Peyer's patch (tissue), 4 donors: ENCODE measurements around the gene CCPG1.

Source experiments
- POLR2A ChIP-seq, 2 donors: fragments of 450-650 bp; IDR thresholded peaks; one replicate each; pipeline ENCODE4 v1.5.1; 2017; ENCODE audit warnings: antibody characterized with exemption in 2 of 2, mild to moderate bottlenecking in 2 of 2, moderate library complexity in 2 of 2
- TF ChIP-seq, protein P1 (sequence below), 6 experiments: fragments of 450-650 bp in 4 of 6; fragments of 200-600 bp in 2 of 6; sonication (generic) in 1 of 6; IDR thresholded peaks; one replicate each; pipeline ENCODE4 v1.5.1; 2017 to 2019; ENCODE audit warnings: antibody characterized with exemption in 6 of 6, mild to moderate bottlenecking in 3 of 6, moderate library complexity in 1 of 6

GRCh38 chr15:55361048-55361447 is 47.1 kb downstream of the CCPG1 start:
- TF ChIP-seq, protein P1, sequence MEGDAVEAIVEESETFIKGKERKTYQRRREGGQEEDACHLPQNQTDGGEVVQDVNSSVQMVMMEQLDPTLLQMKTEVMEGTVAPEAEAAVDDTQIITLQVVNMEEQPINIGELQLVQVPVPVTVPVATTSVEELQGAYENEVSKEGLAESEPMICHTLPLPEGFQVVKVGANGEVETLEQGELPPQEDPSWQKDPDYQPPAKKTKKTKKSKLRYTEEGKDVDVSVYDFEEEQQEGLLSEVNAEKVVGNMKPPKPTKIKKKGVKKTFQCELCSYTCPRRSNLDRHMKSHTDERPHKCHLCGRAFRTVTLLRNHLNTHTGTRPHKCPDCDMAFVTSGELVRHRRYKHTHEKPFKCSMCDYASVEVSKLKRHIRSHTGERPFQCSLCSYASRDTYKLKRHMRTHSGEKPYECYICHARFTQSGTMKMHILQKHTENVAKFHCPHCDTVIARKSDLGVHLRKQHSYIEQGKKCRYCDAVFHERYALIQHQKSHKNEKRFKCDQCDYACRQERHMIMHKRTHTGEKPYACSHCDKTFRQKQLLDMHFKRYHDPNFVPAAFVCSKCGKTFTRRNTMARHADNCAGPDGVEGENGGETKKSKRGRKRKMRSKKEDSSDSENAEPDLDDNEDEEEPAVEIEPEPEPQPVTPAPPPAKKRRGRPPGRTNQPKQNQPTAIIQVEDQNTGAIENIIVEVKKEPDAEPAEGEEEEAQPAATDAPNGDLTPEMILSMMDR (IDR thresholded peaks at IDR 0.05) = no peak
- TF ChIP-seq POLR2A (IDR thresholded peaks at IDR 0.05) = no peak
